ENCODE measurements around the gene PEF1.
"Not testable (repeated sequence)": the region's sequence is repeated elsewhere in the genome, so short reads cannot be mapped to it uniquely, and the experiment has no call there.

The PEF1 gene

DNA sequence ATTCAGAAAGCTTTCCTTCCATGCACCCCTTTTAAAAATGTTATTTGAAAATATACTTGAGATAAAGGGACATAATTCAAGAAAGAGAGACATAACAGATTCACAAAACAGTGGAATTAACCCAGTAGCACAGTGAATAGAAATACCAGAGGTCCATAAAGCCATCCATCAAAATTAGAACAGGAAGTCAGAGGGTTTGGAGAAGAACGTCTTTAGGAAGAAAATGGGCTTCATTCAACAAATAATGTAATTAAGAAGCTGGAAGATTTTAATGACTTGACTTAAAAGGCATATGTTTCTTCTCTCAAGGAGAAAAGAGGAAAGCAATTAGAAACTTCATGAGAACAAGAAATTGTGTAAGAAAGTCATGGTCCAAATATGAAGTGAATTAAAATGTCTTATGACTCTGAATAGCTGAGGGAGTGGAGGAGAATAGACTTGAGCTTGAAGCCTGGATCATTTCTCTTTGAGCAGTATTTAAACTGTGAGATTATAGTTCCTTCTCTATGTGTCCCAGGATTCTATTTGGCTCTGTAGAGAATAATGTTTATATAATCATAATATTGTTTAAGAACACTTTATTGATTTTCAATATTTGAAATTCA, 35.1 kb downstream of the PEF1 start:
- no peak for DNase-seq

DNA sequence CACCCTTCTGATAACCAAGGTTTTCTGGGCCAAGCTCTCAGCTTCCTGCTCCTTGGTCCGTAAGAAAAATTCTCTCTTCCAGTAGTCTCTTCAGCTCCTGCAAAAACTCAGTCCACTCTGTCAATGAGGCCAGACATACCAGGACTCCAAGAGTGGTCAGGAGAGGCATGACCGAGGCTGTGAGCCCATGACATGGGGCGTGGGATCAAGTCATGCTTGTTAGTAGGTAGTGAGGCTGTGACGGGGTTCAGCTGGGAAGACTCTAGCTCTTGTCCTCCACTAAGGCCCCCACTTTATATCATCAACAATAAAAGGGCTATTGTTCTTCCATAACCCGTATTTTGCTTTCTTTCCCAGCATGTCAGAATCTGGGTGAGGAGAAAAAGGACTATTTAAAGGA, 37.3 kb downstream of the PEF1 start:
- no peak for DNase-seq

DNA sequence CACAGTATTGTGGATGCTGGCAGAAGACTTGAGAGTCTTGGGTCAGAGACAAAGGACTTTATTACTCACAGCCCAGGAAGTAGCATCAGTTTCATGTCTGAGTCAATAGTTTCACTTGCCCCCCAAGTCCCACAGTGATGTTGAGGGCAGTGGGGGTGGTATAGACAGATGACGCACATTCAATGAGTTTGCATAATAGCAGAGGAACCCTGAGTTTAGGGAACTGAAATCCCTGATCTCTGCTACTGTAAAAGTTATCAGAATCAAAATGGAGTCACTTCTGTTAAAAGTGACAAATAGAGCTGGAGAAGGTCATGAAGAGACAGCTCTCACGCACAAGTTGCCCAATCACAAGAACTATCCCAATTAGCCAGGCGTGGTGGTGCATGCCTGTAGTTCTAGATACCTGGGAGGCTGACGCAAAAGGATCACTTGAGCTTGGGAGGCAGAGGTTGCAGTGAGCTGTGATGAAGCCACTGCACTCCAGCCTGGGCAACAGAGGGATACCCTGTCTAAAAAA, 38.7 kb downstream of the PEF1 start:
- DNase-seq = peak; percentile 51

DNA sequence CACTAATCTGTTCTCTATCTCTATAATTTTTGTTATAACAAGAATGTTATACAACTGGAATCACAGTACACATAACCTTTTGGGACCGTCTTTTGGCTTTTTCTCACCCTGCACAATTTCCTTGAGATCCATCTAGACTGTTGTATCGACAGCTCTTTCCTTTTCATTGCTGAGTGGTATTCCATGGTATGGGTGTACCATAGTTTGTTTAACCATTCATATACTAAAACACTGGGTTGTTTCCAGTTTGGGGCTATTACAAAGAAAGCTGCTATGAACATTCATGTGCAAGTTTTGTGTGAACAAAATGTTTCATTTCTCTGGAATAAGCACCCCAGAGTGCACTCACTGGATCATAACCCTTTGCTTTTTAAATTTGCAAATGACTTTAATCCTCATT, 42.6 kb downstream of the PEF1 start:
- no peak for DNase-seq

DNA sequence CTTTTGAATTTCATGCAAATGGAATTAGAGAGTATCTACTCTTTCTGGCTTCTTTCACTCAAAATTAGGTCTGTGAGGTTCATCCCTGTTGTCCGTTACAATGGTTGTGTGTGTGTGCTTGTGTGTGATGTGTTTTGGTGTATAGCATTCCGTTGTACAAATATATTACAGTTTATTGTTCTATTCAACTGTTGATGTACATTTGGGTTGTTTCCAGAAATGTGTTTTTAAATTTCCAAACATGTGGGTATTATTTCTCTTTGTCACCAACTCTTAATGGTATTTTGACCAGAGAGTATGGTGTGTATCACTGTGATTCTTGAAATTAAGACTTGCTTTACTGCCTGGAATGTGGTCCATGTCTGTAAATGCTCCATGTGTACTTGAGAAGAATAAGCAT, 44.0 kb downstream of the PEF1 start:
- DNase-seq = no peak

DNA sequence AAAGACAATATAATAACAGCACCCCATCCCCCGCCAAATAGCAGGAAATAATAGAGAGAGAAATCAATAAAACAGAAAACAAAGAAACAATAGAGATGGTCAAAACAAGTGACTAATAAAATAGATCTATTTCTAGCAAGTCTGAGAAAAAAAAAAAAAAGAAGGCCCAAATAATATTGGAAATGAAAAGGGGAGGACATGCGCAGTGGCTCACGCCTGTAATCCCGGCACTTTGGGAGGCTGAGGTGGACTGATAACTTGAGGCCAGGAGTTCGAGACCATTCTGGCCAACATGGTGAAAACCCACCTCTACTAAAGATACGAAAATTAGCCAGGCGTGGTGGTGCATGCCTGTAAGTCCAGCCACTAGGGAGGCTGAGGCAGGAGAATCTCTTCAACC, 45.7 kb downstream of the PEF1 start:
- DNase-seq = no peak

DNA sequence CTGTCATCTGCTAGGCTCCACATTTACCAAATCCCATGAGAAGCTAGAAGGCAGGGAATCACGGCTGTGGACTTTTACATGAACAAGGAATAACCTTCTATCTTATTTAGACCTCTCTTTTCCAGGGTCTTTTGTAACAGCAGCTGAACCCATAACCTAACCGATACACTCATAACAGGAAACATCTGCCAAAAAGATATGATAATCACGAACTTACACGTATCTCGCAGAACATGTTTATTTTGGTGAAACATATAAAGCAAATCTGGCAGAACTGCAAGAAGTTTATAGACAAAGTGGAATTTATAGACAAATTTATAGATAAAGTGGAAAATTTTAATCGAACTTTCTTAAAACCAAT, 48.0 kb downstream of the PEF1 start:
- DNase-seq = no peak

DNA sequence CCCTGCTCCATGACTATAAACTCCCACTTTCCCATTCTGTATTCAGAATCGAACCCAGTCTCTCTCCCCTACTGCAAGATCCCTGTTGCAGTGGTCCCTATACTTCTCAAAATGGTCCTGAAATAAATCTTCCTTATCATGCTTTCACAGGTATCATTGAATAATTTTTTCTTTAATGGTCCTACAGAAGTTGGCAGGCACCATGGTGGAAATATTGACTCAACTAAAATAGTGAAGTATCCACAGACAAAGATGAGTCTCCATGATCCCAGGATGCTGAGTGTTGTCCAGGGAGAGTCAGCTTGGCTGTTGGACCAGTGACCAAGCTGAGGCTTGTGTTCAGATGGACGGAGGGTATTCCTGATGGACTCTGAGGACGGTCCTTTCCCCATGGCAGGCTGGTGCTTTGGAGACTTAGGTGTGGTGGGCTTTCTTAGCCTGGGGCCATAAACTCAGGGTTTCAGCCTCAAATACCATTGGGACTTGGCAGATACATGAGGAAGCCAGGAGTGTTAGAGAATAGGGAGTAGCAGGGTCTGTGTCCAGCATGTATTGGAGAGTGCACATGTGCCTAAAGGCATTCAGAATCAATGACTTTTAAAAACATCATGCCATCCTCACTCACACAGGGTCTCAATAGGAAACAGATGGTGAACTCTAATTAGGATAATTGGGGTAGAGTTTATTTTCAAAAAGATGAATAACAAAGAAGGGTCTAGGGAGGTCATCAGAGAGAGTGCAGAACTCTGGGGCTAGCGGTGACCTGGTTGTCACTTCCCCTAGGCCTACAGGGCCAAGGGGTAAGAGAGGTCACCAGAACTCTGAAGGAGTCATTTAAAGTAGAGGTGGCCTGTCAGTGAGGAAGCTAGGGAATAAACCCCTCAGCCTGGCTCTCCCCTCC, 48.6 kb downstream of the PEF1 start:
- no peak for DNase-seq

DNA sequence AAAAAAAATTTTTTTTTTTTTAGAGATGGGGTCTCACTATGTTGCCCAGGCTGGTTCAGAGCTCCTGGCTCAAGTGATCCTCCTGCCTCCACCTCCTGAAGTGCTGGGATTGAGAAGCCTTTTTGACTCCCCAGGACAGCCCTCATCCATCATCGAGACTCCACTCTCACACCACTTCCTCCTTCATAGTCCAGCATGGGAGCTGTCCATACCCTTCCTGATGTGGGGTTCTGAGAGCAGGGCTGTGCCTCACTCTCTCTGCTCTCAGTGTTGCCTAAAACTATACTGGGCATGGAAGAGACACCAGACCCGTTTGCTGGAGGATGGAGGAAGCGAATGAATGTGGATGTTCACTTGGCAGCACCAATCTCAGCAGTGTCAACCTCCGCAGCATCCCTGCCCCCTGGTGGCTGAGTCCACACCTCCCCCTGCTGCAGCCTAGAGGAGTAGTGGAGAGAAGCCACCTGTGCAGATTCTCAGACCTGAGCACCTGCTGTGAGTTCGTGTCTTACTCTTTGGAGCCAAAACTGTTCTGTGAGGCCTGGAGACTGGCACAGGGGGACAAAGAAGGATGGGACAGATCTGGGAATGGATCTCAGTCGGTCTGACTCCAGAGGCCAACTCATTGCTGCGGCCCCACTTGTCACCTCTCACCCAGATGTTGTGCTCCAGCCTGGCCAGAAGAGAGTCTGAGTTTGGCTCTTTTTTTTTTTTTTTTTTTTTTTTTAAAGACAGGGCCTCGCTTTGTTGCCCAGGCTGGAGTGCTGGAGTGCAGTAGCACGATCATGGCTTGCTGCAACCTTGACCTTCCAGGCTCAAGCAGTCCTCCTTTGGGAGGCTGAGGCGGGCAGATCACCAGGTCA, 50.7 kb downstream of the PEF1 start:
- DNase-seq = peak; percentile 73

DNA sequence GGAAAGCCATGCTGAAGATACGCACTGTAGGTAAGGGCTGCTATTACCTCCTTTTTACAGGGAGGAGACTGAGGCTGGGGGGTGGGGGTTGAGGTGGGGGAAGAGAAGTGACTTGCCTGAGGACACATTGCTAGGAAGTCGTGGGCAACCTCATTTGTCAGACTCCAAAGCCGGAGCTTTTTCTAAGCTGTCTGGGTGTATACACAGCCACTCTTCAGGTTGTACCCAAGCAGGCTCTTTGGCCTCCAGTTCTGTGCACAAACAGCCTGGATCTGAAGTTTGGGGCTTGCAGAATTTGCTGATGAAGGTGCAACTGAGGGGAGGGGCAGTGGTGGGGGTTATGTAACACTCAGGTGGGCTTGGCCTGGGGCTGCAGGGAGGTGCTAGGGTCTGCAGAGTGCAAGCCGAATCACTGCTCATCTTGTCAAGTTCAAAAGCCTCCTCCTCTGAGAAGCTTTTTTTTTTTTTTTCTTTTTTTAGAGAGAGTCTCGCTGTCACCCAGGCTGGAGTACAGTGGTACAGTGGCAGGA, 51.5 kb downstream of the PEF1 start:
- no peak for DNase-seq

DNA sequence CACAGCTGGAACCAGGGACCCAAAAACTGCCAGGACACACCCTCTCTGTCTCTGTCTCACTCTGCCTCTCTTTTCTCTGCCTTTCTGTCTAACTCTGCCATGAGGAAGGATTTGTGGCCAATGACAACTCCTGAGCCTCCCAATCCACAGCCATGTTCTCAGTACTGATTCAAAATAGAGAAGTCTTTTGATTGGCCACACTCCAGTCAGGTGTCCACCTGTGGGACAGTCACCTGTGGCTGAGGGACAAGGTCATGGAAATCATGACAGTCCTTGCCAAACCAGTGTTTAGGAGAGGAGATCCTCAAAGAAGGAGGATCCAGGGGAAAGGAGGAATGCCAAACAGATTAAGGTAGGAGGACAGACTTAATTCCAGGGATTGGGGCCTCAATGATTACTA, 52.5 kb downstream of the PEF1 start:
- no peak for DNase-seq

DNA sequence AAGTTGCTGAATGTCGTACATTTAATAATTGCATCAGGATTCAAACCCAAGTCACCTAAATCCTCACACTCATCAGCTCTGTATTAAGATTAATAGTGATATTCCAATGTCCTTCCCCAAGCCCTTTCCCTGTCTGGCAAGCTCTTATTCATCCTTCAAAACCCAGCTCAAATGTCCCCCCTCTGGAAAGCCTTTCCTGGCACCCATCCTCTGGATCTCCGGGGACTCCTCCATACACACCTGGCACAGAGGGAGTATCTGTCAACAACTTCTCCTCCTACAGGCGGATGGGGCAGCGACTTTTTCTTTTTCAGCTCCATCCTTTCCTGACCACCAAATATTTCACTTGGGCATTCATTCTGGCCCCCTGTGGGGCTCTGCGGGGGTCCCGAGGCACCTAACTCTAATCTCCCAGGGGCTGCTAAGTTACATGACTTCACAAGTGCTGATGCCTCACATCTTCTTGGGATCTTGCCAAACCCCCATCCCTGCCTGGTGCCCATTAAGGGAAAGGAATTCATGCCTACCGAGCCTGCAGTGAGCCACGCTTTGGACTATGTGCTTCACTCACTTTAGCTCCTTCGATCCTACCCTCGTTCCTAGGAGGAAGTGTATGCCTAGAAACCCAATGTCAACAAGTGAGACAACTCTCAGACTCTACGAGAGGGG, 53.1 kb downstream of the PEF1 start:
- DNase-seq = peak; percentile 86

DNA sequence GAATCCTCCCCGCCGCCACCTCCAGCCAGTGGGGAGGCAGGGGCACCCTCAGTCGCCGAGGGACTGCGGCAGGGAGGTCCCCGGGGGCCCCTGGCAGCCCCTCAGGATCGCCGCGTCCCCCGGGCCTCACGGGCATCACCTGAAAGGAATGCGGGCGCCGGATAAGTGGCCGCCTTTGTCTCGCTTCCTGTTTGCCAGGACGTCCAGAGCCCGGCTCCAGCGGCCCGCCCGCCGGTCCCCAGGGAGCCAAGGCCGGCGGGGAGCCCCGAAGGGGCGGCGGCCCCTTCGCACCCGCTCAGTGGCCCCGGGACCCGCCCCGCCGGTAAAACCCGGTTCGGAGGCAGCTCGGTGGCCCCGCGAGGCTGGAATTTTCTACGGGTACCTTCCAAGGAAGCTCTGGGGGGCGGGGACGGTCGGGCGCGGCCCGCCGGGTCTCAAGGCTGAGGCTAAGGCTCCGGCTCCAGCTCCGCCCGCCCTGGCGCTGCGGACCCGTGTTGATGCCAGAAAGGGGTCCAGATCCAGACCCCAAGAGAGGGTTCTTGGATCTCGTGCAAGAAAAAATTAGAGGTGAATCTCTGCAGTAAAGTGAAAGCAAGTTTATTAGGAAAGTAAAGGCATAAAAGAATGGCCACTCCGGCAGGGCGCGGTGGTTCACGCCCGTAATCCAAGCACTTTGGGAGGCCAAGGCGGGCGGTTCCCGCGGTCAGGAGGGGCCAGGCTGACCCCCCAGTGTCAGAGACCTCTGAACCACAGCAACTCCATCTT, 55.7 kb downstream of the PEF1 start:
- DNase-seq = peak; percentile 29

DNA sequence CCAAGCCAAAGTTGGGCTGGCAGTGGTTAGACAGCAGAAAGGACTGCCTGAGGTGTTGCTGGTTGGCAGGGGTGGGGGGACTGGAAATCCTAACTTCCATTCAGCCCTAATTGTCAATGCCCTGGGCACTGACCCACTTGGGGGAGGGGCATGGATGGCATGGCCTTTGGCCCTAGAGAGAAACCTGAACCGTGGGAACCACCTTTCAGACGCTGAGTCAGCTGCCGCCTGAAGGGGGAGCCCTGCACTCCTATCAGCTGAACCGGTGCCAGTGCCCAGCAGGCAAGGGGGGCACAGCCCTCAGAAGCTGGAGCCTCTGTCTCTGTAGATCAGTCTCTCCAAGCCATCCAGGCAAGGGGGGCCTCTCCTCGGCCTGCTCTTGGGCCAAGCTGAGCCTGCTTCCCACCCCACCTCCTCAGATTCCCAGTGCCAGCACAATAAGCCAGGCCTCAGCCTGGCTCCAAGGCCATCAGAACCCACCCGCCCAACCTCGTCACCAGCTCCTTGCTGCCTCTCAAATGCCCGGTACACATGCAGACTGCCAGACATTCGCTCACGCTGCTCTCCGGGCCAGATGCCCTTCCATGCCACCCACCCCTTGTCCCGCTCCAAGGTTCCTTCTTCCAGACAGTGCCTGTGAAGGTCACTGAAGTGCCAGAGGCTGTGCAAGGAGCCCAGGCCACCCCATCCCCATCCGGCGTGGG, 56.8 kb downstream of the PEF1 start:
- DNase-seq = peak; percentile 47

DNA sequence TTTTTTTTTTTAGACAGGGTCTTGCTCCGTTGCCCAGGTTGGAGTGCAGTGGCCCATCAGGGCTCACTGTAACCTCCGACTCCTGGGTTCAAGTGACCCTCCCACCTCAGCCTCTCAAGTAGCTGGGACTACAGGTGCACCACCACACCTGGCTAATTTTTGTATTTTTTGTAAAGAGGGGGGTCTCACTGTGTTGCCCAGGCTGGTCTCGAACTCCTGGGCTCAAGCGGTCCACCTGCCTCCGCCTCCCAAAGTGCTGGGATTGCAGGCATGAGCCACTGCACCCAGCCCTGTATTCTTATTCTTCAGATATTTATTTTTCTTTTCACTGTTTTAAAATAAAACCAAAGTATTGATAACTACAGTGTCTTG, 57.4 kb downstream of the PEF1 start:
- not testable (repeated sequence) for DNase-seq

DNA sequence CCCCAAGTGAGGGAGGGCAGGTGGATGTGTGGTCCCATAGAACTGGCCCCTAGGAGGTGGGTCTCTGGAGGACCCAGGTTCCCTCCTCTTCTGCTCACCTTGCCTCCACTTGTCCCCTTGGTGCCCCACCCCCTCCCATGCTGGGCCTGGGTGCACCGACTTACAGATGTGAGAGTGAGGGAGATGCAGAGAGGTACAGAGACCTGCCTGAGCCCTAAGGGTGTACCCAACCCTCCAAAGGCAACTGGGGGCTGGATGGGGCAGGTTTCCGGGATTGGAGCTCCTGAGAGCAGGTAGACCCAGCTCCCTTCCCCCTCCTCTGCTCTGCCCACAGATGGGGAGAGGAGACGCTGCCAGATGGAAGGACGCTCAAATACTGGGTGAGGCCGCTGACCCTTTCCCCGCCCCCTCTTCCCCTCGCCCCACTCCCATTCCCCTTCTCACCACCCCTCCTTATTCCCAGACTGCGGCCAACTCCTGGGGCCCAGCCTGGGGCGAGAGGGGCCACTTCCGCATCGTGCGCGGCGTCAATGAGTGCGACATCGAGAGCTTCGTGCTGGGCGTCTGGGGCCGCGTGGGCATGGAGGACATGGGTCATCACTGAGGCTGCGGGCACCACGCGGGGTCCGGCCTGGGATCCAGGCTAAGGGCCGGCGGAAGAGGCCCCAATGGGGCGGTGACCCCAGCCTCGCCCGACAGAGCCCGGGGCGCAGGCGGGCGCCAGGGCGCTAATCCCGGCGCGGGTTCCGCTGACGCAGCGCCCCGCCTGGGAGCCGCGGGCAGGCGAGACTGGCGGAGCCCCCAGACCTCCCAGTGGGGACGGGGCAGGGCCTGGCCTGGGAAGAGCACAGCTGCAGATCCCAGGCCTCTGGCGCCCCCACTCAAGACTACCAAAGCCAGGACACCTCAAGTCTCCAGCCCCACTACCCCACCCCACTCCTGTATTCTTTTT, 58.0 kb downstream of the PEF1 start:
- DNase-seq = no peak

DNA sequence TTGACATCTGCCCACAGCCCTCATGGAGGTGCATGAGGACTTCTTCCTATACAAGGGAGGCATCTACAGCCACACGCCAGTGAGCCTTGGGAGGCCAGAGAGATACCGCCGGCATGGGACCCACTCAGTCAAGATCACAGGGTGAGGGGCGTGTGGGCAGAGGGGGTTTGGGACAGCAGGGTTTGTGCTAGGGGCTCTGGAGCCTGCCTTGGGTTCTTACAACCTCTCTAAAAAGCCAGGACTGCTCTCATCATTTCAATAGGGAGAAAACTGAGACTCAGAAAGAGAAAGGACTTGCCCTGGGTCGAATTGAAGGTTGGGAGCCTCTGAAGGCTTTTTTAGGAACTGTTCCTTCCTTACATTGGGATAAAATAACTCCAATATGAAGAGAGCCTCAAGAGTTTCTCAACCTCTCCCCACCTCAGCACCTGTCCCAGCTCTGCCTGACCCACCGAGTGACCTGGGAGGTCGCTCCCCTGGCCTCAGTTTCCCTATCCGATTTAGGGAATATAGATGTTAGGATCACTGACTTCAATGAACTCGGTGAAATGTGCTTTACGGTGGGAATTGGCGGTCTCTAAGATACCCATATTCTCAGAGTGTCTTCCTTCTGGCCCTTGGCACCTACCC, 58.8 kb downstream of the PEF1 start:
- no peak for DNase-seq

DNA sequence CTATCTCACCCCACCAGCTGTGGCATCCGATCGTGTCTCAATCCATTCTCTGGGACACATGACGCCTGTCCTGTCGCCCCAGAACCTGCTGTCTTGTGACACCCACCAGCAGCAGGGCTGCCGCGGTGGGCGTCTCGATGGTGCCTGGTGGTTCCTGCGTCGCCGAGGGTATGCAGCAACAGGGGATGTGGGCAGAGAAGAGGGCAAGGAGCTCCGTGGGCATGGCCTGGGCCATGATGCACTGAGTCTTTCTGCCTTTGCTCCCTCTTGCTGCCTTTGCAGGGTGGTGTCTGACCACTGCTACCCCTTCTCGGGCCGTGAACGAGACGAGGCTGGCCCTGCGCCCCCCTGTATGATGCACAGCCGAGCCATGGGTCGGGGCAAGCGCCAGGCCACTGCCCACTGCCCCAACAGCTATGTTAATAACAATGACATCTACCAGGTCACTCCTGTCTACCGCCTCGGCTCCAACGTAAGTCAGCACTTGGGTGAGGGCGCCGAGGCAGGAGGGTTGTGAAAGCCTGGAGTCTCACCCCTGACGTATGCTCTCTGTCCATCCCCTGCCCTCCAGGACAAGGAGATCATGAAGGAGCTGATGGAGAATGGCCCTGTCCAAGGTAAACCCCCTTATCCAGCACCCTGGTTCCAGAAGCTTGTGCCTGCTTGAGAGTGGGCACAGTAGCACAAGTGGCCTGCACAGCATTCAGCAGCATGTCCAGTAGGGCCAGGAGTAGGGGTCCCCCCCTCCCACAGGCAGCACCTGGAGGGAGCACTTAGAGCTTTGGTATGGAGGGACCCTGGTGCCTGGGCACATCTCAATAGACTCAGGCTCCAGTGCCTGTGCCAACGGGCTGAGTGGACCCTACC, 59.6 kb downstream of the PEF1 start:
- no peak for DNase-seq
